ENCODE data around the gene ANKRD11.

DNA sequence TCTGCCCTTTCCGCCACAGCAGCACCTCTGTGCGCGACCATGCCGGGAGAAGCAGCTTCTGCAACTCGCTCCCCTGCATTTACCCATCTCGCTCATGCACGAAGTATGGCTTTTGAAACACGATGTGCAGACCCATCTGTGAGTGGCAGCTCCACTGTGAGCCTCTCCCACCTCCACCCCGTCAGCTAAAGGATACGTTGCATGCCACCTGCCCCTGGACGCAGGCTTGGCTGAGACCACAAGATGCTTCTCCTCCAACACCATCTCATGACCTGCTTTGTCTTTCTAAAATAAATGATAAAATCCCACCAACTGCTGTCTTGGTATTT, 172.0 kb downstream of the ANKRD11 start:
- TF ChIP-seq CTCF (IDR thresholded peaks at IDR 0.05): no peak
- TF ChIP-seq ZFX (IDR thresholded peaks at IDR 0.05; ENCODE audit: borderline replicate concordance): no peak

Measured in 22Rv1 (cell line).